ENCODE measurements around the gene GJA5.
"Not testable (repeated sequence)": the region's sequence is repeated elsewhere in the genome, so short reads cannot be mapped to it uniquely, and the experiment has no call there.

The GJA5 gene

DNA sequence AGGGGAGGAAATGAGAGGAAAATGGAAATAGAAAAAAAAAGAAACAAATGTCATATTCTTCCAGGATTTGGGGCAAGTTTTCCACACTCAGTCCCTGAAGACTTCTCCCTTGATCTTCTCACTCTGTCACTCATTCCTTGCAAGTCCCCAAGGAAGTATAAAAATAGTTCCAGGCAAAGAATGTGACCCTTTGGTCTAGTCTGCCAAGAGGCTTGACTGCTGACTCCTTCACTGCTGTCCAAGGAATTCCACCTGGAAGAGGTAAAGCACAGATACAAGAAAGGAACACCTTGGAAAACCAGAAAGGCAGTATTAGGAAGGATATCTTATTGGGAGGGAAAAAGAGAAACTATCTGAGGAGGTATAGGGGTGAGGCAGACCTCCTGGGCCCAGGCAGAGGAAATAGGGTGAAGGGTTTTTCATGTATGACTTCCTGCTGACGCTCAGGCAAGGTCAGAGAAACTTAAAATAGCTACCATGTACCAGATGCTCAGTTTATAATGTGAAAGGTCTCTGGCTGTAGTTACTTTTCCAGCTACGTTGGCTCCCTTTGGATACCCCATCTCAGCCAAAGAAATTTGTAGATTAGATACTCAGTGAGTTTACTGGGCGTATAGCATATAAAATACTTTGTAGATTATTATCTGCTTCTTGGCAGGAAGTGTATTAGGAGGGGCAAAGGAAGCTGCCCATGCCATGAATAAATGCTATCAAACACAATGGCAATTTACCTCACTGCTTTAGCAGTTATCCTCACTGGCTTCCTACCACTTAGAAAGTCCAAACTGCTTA, 2.0 kb upstream of the GJA5 start:
- peak; percentile 25 for DNase-seq

- no peak for DNase-seq
Measured at GRCh38 chr1:147758379-147759100, 1.9 kb downstream of the GJA5 start.

DNA sequence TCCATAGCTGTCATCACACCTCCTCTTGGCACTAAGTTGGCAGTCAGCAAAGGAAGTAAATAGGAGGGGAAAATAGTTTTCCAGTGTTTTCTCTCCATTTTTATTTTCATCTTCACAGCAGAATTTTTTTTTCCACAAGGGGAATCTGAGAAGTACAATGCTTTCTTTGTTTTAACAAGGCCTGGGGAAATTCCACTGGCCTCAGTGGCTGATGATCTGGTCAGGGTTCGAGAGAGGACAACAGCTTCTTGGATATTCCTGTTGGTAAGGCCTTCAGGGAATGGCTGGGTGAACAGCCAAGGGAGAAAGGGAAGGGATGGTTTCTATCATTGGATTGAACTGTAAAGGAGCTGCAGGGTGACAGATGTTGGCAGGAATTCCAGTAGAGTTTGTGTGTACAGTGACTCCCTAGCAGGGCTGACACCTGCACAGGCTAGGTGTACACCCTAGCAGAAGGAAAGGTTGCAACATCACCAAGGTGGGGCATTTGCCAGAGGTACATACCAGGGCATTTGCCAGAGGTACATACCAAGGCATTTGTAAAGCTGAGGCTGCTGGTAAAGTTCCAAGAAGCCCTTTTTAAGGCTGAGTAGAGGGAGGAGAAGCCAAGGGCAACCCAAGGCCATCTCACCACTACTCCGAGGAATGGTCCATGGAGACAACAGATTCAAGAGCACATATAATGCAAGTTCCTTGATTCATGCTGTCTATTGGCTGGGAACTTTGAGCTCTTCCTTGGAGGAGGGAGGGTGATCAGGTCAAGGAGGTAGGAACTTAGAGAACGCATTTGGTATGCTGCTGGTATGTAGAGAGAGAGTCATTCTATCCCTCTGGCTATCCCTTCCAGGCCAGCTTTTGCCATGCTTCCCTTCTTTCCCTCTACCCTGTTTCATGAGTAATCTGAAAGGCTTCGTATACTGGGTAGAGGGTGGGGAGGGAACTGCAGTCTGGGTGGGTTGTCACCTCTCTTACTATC, 3.1 kb downstream of the GJA5 start:
- DNase-seq: no peak

DNA sequence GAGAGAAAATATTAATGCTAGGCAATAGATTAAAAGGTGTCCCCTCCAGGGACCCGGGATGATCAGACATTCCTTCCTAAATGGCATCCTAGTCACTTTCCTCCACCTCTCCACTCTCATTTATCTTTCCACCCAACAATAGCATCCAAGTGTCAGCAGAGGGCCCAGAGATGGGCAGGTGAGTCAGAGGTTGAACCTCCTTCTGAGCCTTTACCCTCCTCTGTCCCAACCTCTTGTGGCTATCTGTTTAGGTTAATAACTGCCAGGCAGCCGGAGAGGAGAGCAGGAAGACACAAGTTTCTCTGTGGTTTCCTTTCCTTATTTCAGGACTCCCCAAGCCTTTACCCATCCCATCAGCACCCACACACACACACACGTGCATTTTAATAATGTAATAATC, 4.1 kb downstream of the GJA5 start:
- no peak for DNase-seq

DNA sequence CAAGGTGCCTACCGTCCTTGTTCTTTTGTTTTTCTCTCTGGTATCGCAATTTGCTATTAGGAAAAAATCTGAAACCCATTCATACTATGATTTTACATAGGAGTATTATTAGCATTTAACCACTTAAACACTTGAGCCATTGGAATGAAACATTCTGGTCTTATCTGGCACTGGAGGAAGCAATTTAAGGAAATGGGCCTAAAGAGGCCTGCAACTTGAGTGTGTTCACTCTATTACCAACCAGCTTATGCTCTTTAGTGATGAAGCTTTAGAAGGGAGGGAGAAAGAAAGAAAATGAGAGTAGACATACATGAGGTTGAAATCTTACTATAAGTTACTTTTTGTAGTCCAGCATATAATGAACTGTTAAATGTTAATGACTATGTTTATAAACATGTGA, 5.7 kb downstream of the GJA5 start:
- DNase-seq: no peak

GRCh38 chr1:147753081-147753480, 7.3 kb downstream of the GJA5 start:
- no peak for DNase-seq

- no peak for DNase-seq
Measured at GRCh38 chr1:147752511-147752910, 7.9 kb downstream of the GJA5 start.

DNA sequence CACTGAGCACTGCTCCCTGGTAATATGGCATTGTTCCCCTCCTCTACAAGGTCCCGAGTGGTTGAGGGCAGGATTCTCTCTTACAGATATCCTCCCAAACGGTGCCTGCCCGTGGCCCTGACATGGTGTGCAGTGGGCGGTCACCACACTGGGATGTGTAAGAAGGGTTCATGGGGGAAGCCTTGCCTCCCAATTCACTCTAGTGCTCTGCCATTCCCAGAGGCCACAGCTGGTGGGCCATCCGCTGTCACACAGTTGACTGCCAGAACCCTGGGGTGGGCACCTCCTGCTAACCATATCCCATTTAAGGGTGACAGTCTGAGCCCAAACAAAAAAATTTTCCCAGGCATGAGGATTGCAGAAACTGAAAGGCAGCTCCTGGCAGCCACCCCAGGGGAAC, 9.1 kb downstream of the GJA5 start:
- DNase-seq: no peak

- no peak for DNase-seq
Measured at GRCh38 chr1:147750618-147751217, 9.7 kb downstream of the GJA5 start.

DNA sequence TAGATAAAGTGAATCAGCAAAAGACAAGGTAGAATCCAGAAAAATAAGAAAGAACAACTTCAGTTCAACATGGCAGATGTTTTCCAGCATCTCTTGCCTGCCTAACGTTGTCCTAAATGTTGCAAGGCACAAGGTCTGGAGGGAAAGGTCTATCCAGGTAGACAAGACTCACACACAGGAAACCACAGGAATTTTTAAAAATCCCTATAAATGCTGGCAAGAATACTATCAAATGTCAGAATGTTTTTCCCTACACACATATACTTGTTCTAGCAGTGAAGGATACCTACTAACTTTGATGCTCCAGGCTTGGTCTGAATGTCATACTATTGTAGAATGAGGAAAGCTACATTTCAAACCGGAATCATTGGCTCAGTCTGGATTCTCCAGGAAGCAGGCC, 10.6 kb downstream of the GJA5 start:
- no peak for DNase-seq

GRCh38 chr1:147748676-147749350, 11.6 kb downstream of the GJA5 start:
- no peak for DNase-seq

DNA sequence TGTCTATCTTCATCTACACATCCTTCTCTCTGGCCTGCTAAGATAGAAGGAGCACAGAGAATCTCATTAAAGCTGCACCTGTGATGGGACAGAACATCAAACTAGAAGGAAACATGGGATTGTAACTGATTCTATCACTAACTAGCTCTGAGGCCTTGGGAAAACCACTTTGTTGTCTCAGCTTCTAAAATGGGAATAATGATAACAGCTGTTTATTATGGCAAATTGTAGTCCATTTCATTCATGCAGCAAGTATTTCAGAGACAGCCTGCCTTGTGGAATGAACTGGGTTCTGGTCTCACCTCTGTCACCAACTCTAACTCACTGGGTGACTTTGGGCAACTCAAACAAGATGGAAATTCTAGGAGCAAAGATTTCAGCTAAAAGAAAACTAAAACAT, 12.4 kb downstream of the GJA5 start:
- DNase-seq: no peak

DNA sequence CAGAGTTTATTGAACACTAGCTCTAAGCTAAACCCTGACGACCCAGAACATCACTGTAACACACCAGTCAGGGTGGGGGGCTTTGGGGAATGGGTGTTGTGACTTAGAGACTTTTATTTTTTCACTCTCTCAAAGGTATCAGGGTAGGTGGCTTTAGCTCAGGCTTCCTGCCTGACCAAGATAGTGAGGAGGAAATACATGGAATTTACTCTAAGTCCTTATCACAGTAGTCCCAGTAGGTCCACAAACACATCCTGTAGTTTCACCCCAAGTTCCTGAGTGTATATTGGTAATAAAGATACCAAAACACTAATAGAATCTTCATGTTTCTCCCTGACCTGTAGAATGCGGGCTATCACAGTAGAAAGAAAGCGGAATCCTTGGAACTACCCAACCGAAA, 15.1 kb downstream of the GJA5 start:
- no peak for DNase-seq

DNA sequence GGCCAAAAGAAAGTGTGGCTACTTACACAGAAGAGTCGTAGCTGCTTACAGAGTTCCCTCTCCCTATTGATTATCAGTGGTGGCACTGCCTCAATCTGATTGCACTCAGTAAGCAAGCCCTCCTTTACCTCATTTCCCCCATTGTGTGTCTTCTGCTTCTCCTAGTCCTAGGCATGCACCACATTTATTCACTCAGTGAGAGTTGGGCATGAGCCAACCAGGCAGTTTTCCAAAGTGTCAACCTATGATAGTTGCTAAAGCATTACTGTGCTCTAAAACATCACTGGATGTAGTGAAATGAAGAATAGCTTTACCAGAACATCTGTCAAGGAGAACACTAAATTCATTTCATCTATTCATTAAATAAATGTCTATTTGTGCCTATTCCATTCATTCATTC, 19.3 kb downstream of the GJA5 start:
- DNase-seq: no peak

DNA sequence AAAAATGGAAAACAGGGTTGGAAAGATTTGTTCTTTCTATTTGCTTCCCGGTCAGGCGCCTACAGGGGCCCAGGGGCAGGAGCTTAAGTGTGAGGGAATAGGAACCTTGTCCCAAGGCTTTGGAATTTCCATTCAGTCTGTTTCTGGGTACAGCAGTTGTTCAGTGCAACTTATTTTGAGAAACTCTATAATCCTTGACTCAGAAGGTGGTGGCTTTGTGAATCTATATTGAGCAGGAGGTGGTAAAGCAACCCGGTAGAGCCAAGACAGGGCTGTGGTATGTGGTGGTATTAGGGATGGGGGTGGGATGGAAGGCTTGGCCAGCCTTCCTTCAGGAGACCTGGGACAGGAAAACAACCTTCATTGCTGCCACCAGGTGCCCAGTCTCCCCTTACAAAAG, 20.0 kb downstream of the GJA5 start:
- DNase-seq: no peak

DNA sequence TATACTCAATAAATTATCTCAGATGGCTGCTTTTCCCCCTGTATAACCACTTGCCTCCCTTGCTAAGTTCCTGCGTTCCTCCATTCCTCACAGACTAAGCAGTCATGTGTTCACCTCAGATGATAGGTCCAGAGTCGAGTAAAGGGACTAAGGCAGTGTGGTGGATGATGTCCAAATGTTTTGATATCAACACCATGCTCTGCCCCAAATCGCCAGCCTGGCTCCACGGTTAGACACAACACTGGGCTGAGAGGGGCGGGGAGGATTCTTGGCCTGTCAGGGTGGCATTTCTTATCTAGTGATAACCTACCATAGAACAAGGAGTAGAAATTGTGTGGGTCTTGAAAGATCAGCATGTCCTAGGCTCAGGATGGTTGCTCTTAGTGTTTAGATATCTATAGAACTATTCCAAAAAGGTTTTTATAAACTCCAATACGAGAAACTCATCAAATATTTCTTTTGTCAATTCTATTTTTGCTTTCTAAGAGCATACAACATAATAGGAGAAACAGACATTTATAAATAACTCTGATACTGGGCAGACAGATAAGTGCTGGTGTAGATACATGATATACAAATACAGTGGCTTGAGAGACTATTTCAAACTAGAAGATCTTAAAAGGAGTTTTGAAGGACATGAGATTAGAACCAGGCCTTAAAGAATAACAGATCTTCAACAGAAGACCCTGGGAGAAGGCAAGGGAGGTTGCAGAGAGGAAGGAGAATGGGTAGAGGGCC, 21.5 kb downstream of the GJA5 start:
- DNase-seq: no peak

DNA sequence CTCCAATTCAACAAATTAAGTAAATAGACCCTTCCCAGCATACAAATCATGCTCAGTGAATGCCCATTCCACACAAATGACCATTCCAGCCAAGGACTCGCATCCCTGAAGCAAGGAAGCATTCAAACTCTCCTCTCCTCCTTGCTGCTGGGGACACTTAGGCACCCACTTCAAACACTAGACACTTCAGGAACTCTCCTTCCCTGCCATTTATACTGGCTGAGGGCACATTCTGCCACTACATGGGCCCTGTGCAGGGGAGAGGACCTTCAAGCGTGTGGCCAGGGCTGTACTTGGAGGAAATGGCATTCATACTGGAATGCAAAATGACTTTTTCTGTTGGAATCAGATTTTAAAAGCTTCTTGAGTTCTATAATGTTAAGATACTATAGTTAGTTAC, 22.3 kb downstream of the GJA5 start:
- no peak for DNase-seq

DNA sequence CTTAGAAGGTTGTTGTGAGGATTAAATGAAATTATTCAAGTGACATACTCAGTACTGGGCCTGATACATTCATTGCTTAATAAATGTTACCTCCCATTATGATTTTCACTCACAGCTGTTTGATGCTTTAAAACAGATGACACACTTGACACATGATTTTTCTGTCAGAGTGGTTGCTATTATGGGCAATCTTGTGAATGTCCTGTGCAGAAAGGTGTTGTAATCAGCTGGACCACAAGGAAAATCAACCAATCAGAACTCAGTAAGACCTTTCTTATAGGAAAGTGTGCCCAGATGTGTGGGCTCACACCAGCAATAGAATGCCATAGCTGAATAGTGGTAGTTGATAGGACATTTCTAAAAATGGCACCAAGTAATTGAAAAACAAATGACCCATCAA, 23.5 kb downstream of the GJA5 start:
- DNase-seq: no peak

DNA sequence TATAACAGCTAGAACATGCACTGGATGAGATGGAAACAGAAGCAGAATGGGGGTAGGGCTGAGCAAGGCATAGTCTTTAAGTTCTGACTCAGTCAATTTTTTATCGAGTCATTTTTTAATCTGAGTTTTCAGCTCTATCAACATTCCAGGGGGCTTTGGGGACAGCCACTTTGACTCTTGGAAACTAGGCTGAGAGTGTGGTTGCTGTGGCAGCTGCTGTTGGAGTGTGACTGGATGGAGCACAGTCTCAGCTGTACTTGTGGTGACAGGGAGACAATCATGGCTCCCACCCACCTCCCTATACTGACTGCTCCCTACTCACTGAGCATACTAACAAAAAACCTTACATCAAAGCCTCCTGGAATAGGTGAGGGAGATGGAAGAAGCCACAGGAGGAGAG, 25.0 kb downstream of the GJA5 start:
- DNase-seq: no peak

DNA sequence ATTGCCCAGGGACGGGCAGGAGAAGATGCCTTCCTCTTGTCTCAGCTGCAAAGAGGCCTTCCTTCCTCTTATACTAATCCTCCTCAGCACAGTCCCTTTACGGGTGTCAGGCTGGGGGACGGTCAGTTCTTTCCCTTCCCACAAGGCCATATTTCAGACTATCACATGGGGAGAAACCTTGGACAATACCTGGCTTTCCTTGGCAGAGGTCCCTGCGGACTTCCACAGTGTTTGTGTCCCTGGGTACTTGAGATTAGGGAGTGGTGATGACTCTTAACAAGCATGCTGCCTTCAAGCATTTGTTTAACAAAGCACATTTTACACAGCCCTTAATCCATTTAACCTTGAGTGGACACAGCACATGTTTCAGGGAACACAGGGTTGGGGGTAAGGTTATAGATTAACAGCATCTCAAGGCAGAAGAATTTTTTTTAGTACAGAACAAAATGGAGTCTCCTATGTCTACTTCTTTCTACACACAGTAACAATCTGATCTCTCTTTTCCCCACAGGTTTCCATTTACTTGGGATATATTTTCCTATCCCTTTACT, 26.0 kb downstream of the GJA5 start:
- not testable (repeated sequence) for DNase-seq

GRCh38 chr1:147729315-147729714, 31.1 kb downstream of the GJA5 start:
- no peak for DNase-seq
